DMS114 treated with DMSO at 0.1 percent for 48 hours (cell line): ENCODE results near the gene NPAS3.

Experiments
- DNase-seq: peaks from one replicate; lab custom pipeline; 2025; ENCODE audit not compliant: unreplicated experiment; lab: John Stamatoyannopoulos, UW

The NPAS3 gene

GRCh38 chr14:33010495-33010894 is 71.8 kb downstream of the NPAS3 start:
- DNase-seq, result no peak

DNA sequence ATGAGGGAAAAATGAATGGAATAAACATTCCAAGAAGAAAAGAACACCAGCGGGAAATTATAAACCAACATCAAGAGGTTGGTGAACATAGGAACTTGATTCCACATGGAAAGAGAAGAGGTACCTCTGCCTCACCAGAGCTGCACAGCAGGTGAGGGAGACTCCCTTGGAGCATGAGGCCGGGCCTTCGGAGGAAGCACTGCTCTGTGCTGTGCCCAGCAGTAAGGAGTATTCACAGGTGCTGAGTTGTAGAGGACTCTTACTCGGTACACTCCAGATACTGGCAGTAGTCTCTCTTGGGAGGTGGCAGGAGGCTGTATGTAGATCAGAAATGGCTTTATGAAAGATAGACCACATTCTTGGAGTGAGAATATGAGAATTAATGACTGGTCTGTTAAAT is 76.0 kb downstream of the NPAS3 start:
- DNase-seq, result no peak

GRCh38 chr14:33016613-33017012 is 77.9 kb downstream of the NPAS3 start:
- DNase-seq, result no peak

- no peak for DNase-seq
Observed at GRCh38 chr14:33017016-33017415, 78.3 kb downstream of the NPAS3 start.

DNA sequence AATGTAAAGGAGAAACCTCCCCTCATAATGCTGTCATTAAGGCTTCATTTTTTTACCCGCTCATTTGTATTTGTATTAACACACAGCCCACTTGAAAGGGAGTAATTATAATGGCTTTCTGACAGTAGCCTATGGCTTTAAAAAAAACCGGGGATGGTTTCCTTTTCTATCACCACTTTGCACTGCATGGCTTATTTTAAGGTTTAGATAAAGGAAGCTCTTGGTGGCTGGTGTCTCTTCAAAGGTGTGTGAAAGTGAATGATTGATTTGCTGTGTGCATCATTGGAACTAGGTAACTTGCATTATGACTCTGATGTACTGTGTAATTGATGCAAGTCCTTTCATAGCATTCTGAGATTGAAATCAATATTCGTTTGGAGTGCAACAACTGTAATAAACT is 80.7 kb downstream of the NPAS3 start:
- no peak for DNase-seq

DNA sequence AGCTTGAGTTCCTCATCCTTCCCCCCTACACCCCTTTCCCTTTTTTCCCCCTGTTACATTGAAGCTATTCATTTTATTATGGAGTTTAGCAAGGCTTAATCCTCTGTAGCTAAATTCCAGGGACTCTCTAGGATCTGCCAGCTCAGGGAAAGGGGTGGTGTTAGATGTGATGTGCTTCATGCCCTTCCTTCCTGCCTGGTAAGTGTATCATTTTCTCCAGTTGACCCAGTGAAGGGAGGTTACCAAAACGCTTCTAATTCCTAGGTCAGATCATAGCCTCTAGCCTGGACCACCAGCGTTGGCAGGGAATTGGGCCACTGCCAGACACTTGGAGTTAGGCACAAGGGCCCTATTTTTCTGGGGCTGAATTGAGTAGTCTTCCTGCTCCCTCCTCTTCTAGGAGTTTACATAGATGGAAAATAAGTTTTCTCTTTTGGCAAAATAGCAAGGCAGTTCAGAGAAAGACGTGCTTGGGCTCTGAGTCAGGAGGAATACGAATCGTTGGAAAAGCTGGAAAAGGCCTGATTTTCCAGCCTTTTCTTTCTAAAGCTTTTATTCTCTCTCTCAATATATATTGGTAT is 88.3 kb downstream of the NPAS3 start:
- no peak for DNase-seq

- no peak for DNase-seq
Observed at GRCh38 chr14:33029511-33029910, 90.8 kb downstream of the NPAS3 start.

DNA sequence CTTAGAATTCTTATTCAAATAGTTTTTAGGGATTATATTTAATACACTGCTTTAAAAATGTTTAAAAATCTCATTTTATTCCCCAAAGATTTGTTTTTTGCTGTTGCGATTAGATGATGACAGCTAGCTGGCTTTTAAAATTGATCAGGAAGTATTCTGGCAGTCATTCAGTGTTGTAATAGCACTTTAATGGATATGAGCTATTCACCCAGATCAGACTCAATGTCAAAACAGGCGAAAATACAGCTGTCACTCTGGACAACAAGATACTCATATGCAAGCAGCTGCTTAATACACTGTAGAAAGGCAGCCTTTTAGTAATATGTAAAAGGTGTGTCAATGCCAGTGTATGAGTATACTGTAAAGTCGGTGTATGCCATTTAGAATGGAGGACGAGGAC is 91.7 kb downstream of the NPAS3 start:
- no peak for DNase-seq

DNA sequence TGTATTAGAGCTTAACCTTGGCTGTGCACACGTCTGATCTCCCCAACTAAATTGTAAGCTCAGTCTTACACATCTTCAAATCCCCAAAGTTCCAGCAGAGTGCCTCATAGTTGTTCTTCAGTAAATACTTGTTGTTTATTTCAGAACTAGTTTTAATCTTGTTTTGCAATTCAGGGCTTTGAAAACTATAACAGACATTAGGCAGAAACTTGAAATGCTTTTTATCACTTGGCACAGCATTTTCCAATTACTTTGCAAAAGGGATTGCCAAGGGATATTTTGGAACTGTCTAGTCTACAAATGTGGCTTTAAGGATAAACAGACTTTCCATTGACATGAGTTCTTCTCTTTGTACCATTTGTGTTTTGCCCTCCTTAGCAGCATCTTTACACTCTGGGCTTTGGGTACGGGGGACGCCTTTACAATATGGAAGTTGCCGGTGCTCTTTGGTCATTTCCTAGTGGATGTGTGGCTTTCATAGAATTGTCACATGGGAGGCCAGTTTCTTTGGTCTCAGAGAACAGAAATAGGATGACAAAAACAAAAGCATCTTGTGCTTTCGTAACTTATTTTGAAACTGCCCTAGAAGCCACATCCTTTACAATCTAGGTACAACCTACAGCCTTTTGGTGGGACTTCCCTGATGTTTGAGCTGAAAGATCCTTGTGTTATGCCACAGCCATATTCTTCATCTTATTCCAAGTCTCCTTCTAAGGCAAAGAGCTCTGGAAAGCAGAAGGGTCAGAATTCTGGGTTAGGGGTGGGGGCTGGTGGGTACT is 96.9 kb downstream of the NPAS3 start:
- DNase-seq, result no peak

- no peak for DNase-seq
Observed at GRCh38 chr14:33039311-33039710, 100.6 kb downstream of the NPAS3 start.

DNA sequence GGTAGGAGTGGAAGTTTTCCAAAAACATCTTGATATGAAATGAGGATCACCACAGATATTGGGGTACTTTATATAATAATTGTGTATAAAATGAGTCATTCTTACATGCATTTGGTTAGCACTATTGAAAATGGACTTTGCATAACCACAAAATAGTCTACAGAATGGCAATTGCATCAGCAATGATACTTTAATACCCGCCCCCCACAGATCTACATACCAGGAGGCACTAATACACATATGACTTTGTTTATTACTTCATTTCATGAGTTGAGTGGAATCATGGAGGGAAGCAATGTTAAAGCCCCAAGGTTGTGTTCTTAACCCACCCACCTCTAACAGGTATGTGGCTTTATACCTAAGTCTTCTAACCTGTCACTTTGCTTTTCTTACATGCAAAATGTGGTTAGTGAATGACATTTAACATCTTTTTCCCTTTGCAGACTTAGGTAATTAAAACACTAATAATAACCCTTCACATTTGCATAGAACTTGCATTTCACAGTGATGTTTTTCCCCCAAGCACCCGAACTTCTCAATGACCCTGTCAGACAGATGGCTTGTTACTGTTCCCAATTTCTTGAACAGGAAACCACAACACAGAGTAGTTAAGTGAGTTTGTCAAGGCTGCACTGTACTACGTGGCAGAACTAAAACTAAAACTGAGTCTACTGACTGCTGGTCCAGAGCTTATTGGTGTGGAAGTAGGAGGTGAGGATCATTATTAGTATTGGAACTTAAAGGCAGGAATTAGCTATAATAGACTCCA is 101.9 kb downstream of the NPAS3 start:
- DNase-seq, result no peak

GRCh38 chr14:33042591-33042990 is 103.9 kb downstream of the NPAS3 start:
- no peak for DNase-seq

DNA sequence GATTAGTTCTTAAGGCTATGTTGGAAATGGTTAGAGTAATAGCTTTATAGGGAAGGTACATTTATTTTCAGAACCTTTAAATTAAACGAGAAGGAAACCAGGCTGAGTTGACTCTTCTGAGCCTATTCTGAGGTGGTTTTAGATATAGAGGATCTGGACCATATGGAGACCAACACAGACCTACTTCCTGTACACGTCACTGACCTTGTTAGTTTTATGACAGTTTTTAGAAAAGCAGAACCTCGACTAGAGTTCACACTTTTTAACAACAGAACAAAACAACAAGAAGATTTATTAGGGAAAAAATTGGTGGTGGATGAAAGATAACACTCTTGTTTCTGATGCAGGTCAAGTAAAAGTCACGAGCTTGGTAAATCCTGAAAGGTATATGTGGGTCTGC is 107.1 kb downstream of the NPAS3 start:
- no peak for DNase-seq

GRCh38 chr14:33052943-33053342 is 114.3 kb downstream of the NPAS3 start:
- DNase-seq, result no peak

- DNase-seq, result no peak
Observed at GRCh38 chr14:33056213-33056612, 117.5 kb downstream of the NPAS3 start.

- no peak for DNase-seq
Observed at GRCh38 chr14:33057585-33057984, 118.9 kb downstream of the NPAS3 start.

- no peak for DNase-seq
Observed at GRCh38 chr14:33061667-33062325, 123.1 kb downstream of the NPAS3 start.

- no peak for DNase-seq
Observed at GRCh38 chr14:33062476-33062875, 123.8 kb downstream of the NPAS3 start.

- DNase-seq, result no peak
Observed at GRCh38 chr14:33062881-33063280, 124.2 kb downstream of the NPAS3 start.

DNA sequence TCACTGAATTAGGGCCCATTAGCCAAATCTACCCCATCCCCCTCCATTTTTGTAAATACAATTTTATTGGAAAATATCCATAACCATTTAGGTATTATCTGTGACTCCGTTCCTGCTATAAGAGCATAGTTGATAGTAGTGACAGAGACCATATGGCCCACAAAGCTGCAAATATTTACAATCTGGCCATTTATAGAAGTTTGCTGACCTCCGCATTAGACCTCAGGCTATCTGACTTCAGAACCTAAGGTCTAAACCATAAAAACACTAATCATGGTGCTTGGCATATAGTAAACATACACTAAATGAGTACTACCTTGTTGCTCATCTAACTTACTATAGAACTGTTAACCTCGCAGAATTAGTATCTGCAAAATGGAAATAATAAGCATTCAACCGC is 124.8 kb downstream of the NPAS3 start:
- no peak for DNase-seq

- no peak for DNase-seq
Observed at GRCh38 chr14:33065634-33066033, 127.0 kb downstream of the NPAS3 start.

DNA sequence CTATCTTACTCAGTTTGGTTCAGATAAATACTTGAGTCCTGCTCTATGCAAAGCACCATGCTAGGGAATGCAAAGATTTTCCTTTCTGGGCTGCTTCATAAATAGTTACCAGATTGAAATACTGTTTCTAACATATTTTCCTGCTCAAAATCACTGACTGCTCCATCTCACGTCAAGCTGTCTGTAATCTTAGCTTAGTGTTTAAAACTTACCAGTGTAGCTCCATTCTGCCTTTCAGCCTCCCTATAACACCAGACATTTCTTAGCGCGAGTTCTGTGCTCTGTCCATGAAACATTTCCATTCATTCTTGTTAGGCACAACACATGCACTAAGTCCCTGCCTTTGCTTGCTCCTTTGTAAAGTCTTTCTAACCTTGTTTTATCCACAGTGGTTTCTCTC is 129.4 kb downstream of the NPAS3 start:
- DNase-seq, result no peak
